Smooth muscle cell of the brain vasculature (primary cell): ENCODE data around the gene IRAK2.
"Not testable (repeated sequence)": the region's sequence is repeated elsewhere in the genome, so short reads cannot be mapped to it uniquely, and the experiment has no call there.

Source experiments
- DNase-seq: peaks from one replicate; pipeline ENCODE4 v3.0.0-alpha.2; 2012; ENCODE audit warnings: low read depth, low spot score

The IRAK2 gene

DNA sequence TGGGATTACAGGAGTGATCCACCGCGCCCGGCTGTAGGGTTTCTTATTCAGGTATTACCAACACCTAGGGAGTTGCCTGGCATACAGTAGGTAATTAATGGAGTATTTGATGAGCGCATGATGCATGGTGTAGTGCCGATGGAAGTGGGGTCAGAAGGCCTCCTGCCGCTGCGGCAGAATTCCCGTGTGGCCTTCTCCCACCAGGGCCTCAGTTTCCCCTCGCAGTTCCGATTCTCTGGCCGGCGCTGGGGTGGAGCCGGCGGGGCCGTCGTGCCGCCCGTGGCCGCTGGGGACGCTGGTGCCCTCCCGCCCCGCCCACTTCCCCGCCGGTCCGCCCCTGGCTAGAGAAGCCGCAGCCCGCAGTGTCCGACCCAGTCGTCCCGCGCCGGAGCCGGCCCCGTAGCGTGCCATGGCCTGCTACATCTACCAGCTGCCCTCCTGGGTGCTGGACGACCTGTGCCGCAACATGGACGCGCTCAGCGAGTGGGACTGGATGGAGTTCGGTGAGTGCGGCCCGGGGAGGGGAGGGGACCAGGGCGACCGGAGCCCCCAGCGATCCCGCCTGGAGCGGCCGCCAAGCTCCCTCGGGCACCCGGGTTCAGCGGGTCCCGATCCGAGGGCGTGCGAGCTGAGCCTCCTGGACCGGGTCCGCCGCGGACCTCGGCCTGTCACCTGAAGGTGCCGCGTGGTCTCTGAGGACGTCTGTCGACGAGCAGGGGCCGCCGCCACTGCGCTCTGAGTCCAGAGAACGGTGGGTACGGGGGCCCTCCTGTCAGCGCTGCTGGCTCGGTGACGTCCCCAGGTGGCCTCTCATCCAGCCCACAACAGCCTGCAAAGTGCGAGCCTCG, at the start of gene IRAK2:
IRAK2 (plus strand) TSS at position 374 of the 848 bp plus-strand sequence; CDS start at position 410, 36 bp downstream.
- peak; percentile 20 for DNase-seq

- peak; percentile 90 for DNase-seq
Observed at GRCh38 chr3:10115326-10116137, 49.2 kb upstream of the IRAK2 start, which contains the start of gene BRK1. Gene BRK1 (plus strand): TSS chr3:10115675. CDS start chr3:10115702, 27 bp downstream.

DNA sequence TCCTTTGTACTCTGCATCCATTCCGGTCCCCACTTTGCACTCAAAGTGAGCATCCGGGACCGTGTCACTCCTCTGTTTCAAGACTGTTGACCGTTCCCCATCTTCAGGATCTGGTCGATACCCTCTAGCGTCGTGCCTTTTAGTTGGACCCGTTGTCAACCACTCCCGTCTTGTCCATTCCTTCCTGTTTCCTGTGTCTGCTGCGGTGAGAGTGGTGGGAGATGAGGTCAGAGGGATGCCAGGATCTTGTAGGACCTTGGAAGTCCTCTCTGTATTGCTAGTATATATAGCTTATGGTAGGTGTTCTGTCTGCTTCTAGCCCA, 48.6 kb upstream of the IRAK2 start:
- DNase-seq: peak; percentile 0

- no peak for DNase-seq
Observed at GRCh38 chr3:10116928-10117327, 47.8 kb upstream of the IRAK2 start.

DNA sequence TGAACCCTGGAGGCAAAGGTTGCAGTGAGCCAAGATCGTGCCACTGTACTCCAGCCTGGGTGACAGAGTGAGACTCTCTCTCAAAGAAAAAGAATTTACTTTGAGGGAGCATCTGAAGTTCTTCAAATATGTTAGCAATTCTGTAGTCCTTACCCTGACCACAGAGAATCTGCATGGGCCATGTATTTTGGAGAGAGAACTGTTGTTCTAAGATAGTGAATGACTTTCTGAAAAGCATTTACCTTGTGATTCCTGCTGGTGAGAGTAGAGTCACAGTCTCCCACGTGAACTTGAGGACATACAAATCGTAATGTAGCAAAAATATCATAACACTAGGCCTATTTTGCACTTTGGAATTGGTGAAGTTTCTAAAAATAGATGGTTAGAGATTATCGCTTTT, 45.3 kb upstream of the IRAK2 start:
- no peak for DNase-seq

GRCh38 chr3:10121064-10121463, 43.7 kb upstream of the IRAK2 start:
- DNase-seq: no peak

- DNase-seq: no peak
Observed at GRCh38 chr3:10122724-10123123, 42.0 kb upstream of the IRAK2 start.

- DNase-seq: not testable (repeated sequence)
Observed at GRCh38 chr3:10135872-10136271, 28.8 kb upstream of the IRAK2 start.

DNA sequence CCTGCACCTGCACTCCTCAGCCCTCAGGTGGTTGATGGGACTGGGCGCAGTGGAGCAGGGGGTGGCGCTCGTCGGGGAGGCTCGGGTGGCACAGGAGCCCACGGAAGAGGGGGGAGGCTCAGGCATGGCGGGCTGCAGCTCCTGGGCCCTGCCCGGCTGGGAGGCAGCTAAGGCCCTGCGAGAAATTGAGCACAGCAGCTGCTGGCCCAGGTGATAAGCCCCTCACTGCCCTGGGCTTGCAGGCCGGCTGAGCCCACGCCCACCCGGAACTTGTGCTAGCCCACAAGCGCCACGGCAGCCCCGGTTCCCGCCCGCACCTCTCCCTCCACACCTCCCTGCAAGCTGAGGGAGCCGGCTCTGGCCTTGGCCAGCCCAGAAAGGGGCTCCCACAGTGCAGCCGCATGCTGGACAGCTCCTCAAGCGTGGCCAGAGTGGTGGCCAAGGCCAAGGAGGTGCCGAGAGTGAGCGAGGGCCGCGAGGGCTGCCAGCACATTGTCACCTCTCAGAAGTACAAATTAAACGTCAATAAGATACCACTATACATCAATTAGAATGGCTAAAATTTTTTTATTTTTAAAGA, 28.2 kb upstream of the IRAK2 start:
- DNase-seq: no peak

DNA sequence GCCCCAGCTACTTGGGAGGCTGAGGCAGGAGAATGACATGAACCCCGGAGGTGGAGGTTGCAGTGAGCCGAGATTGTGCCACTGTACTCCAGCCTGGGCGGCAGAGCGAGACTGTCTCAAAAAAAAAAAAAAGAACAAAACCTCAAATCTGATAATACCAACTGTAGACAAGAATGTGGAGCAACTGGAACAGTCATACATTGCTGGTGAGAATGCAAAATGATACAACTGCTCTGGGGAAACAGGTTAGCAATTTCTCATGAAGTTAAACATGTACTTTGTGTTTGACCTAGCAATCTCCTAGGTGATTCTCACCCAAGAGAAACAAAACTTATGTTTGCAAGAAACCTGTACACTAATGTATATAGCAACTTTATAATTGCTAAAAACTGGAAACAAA, 27.5 kb upstream of the IRAK2 start:
- no peak for DNase-seq

DNA sequence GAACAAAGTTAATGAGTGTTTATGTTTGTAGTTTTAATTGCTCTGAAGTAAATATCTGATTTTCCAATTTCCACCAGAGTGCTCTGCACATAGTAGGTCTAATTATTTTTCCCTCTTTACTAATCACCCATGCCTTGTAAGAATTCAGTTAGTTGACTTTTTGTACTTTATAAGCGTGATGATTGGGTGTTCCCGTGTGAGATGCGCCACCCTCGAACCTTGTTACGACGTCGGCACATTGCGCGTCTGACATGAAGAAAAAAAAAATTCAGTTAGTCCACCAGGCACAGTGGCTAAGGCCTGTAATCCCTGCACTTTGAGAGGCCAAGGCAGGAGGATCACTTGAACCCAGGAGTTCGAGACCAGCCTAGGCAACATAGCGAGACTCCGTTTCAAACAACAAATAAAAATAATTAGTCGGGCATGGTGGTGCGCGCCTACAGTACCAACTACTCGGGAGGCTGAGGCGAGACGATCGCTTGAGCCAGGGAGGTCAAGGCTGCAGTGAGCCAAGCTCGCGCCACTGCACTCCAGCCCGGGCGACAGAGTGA, 23.6 kb upstream of the IRAK2 start:
- DNase-seq: no peak

GRCh38 chr3:10142707-10143560, 21.8 kb upstream of the IRAK2 start:
- no peak for DNase-seq

GRCh38 chr3:10145685-10146084, 19.0 kb upstream of the IRAK2 start:
- DNase-seq: no peak

DNA sequence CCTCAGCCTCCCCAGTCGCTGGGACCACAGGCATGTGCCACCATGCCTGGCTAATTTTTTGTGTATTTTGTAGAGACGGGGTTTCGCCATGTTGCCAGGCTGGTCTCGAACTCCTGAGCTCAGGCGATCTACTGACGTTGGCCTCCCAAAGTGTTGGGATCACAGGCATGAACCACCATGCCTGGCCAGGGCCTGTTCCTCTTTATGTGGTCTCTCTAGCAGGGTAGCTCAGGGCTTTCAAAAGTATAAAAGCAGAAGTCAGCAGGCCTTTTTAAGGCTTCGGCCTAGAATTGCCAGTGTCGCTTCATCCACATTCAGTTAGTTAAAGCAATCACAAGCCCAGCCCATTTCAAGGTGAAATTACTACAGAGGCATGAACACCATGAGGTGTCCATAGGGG, 15.5 kb upstream of the IRAK2 start:
- DNase-seq: no peak

GRCh38 chr3:10150987-10151386, 13.7 kb upstream of the IRAK2 start:
- DNase-seq: no peak

- no peak for DNase-seq
Observed at GRCh38 chr3:10154335-10155122, 10.2 kb upstream of the IRAK2 start.

DNA sequence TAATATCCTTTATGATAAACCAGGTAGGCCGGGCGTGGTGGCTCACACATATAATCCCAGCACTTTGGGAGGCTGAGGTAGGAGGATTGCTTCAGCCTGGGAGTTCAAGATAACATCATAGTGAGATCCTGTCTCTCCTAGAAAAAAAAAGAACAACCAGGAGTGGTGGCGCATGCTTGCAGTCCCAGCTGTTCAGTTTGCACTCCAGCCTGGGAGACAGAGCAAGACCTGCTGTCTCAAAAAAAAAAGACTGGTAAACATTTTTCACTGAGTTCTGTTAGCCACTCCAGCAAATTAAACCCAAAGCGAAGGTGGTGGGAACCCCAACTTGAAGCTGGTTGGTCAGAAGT, 9.6 kb upstream of the IRAK2 start:
- no peak for DNase-seq

GRCh38 chr3:10155658-10156057, 9.1 kb upstream of the IRAK2 start:
- no peak for DNase-seq

DNA sequence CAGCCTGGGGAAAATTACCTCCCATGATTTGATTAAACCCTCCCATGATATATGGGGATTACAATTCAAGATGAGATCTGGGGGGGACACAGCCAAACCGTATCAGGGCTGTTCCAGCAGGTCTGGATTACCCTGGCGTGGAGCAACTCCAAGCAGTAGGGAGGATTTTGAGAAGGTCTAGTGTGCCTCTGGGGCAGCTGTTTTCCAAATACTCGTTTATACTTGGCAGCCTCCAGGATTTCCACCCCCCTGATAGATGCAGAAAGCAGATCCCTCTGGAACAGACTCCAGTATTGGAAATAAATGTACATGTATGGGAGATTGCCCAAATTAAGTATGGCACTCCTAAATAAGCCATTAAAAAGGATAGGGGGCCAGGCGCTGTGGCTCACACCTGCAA, 7.7 kb upstream of the IRAK2 start:
- no peak for DNase-seq

- not testable (repeated sequence) for DNase-seq
Observed at GRCh38 chr3:10158555-10158954, 6.2 kb upstream of the IRAK2 start.

- no peak for DNase-seq
Observed at GRCh38 chr3:10160346-10160745, 4.4 kb upstream of the IRAK2 start.
